A549 (cell line): ENCODE results near the gene KLRC3. TPM values are rescaled to one million over a fixed set of nuclear protein-coding genes. Genes with fewer than 3 reads are reported as not detected.
"Not testable (repeated sequence)": the region's sequence is repeated elsewhere in the genome, so short reads cannot be mapped to it uniquely, and the experiment has no call there.

Experiments used
- ATAC-seq, 2 experiments: fragments of 200-7000 bp in 1 of 2; fragments of >200 bp in 1 of 2; cut with Nextera tagmentation in 1 of 2; cut with Tn5 transposase in 1 of 2; 3 replicates each; pipeline versions ENCODE4 v1.8.0 to v1.9.1; 2018 to 2020; ENCODE audit warnings: mild to moderate bottlenecking in 1 of 2, moderate library complexity in 1 of 2
- CTCF ChIA-PET: fragments of 300-600 bp; sonication (Branson Sonifier 250); formaldehyde crosslinking; extraction: SDS; loops from one replicate; lab custom pipeline; 2021; ENCODE audit warnings: antibody characterized with exemption, inconsistent platforms; lab: Yijun Ruan, JAX
- POLR2A ChIA-PET: fragments of 350-600 bp; formaldehyde crosslinking; extraction: SDS; loops from one replicate; lab custom pipeline; 2021; ENCODE audit warnings: antibody characterized with exemption, inconsistent platforms; lab: Yijun Ruan, JAX
- DNase-seq, 2 experiments: peaks; one replicate each; pipeline versions ENCODE4 v3.0.0 to v3.0.0-alpha.2; 2011 to 2016; ENCODE audit warnings: low read depth in 1 of 2, low spot score in 1 of 2
- FAIRE-seq: peaks from 2 replicates; lab custom pipeline; 2011; peaks lifted over from hg19 to GRCh38; lab: Jason Lieb, UNC
- H3K27ac ChIP-seq, 2 experiments: fragments of >200 bp; sonication (Bioruptor Twin); formaldehyde crosslinking; 3 replicates each; pipeline ENCODE4 v1.5.1; 2016 to 2017
- H3K4me1 ChIP-seq: fragments of >200 bp; sonication (Bioruptor Twin); formaldehyde crosslinking; 3 replicates; pipeline ENCODE4 v1.6.1; 2016
- H3K4me2 ChIP-seq: fragments of >200 bp; sonication (Bioruptor Twin); formaldehyde crosslinking; 3 replicates; pipeline ENCODE4 v1.6.1; 2016
- H3K4me3 ChIP-seq: fragments of >200 bp; sonication (Bioruptor Twin); formaldehyde crosslinking; 3 replicates; pipeline ENCODE4 v1.5.1; 2016
- H3K9me3 ChIP-seq: fragments of >200 bp; sonication (Bioruptor Twin); formaldehyde crosslinking; 3 replicates; pipeline ENCODE4 v1.6.1; 2016
- CBX8 ChIP-seq: fragments of 200-600 bp; sonication (generic); IDR thresholded peaks from 2 replicates; pipeline ENCODE4 v1.6.1; 2016
- CHD2 ChIP-seq: fragments of 150-350 bp; IDR thresholded peaks from 2 replicates; pipeline ENCODE4 v1.6.1; 2014; ENCODE audit warnings: low read length; ENCODE audit not compliant: partially characterized antibody
- EHMT2 ChIP-seq: fragments of 200-600 bp; sonication (generic); IDR thresholded peaks from 2 replicates; pipeline ENCODE4 v1.6.1; 2016; ENCODE audit warnings: antibody characterized with exemption, low read depth, mild to moderate bottlenecking, moderate library complexity
- FOSB ChIP-seq: fragments of 250-450 bp; sonication (Bioruptor Pico); IDR thresholded peaks from 2 replicates; pipeline ENCODE4 v1.5.0; 2020; ENCODE audit warnings: mild to moderate bottlenecking, moderate library complexity
- GATA3 ChIP-seq: IDR thresholded peaks from 2 replicates; pipeline ENCODE4 v1.6.1; 2012; ENCODE audit warnings: borderline replicate concordance
- HDAC2 ChIP-seq: fragments of 200-600 bp; sonication (generic); IDR thresholded peaks from 2 replicates; pipeline ENCODE4 v1.6.1; 2016
- HOXA7 ChIP-seq: fragments of 250-450 bp; sonication (Bioruptor Pico); IDR thresholded peaks from 2 replicates; pipeline ENCODE4 v1.5.0; 2020; ENCODE audit warnings: mild to moderate bottlenecking, moderate library complexity
- HOXB13 ChIP-seq: fragments of 250-450 bp; sonication (Bioruptor Pico); IDR thresholded peaks from 2 replicates; pipeline ENCODE4 v1.5.0; 2020; ENCODE audit warnings: low read depth, mild to moderate bottlenecking, moderate library complexity
- JUNB ChIP-seq: fragments of >200 bp; sonication (Bioruptor Twin); formaldehyde crosslinking; IDR thresholded peaks from 2 replicates; pipeline ENCODE4 v1.6.1; 2016
- KDM5A ChIP-seq: fragments of 200-600 bp; sonication (generic); IDR thresholded peaks from 2 replicates; pipeline ENCODE4 v1.6.1; 2016; ENCODE audit warnings: antibody characterized with exemption, mild to moderate bottlenecking
- MAFK ChIP-seq: fragments of 450-650 bp; IDR thresholded peaks from 2 replicates; pipeline ENCODE4 v1.6.1; 2014; ENCODE audit not compliant: partially characterized antibody
- NPAS2 ChIP-seq: fragments of 250-450 bp; sonication (Bioruptor Pico); IDR thresholded peaks from 2 replicates; pipeline ENCODE4 v1.8.0; 2022; ENCODE audit warnings: mild to moderate bottlenecking, moderate library complexity, borderline replicate concordance
- PHF8 ChIP-seq: fragments of 200-600 bp; sonication (generic); IDR thresholded peaks from 2 replicates; pipeline ENCODE4 v1.6.1; 2016; ENCODE audit warnings: low read depth, mild to moderate bottlenecking, antibody characterized with exemption, moderate library complexity, borderline replicate concordance
- RAD21 ChIP-seq, 2 experiments: fragments of >200 bp in 1 of 2; sonication (Bioruptor Twin) in 1 of 2; formaldehyde crosslinking in 1 of 2; IDR thresholded peaks in 1 of 2; conservative IDR thresholded peaks in 1 of 2; 2 replicates in 1 of 2; 3 replicates in 1 of 2; pipeline ENCODE4 v1.6.1; 2012 to 2018; ENCODE audit warnings: inconsistent platforms in 1 of 2
- RARB ChIP-seq: fragments of 250-450 bp; sonication (Bioruptor Pico); IDR thresholded peaks from 2 replicates; pipeline ENCODE4 v1.8.0; 2021; ENCODE audit warnings: mild to moderate bottlenecking, moderate library complexity
- RCOR1 ChIP-seq: fragments of 150-350 bp; IDR thresholded peaks from 2 replicates; pipeline ENCODE4 v1.6.1; 2014; ENCODE audit warnings: antibody characterized with exemption, low read length, low read depth
- RNF2 ChIP-seq: fragments of 200-600 bp; sonication (generic); IDR thresholded peaks from 2 replicates; pipeline ENCODE4 v1.6.1; 2016; ENCODE audit warnings: low read depth, mild to moderate bottlenecking, antibody characterized with exemption, moderate library complexity, borderline replicate concordance
- SMC3 ChIP-seq: fragments of >200 bp; sonication (Bioruptor Twin); formaldehyde crosslinking; IDR thresholded peaks from 3 replicates; pipeline ENCODE4 v1.6.1; 2018; ENCODE audit warnings: inconsistent platforms
- SREBF2 ChIP-seq: fragments of 450-650 bp; IDR thresholded peaks from 2 replicates; pipeline ENCODE4 v1.6.1; 2014; ENCODE audit warnings: mild to moderate bottlenecking, moderate library complexity
- TFCP2L1 ChIP-seq: fragments of 250-450 bp; sonication (Bioruptor Pico); IDR thresholded peaks from 2 replicates; pipeline ENCODE4 v1.5.0; 2021; ENCODE audit warnings: mild to moderate bottlenecking
- TP53 ChIP-seq: fragments of 250-450 bp; sonication (Bioruptor Pico); IDR thresholded peaks from 2 replicates; pipeline ENCODE4 v1.5.0; 2021; ENCODE audit warnings: mild to moderate bottlenecking, moderate library complexity
- ZC3H11A ChIP-seq: fragments of 450-650 bp; IDR thresholded peaks from 2 replicates; pipeline ENCODE4 v1.6.1; 2014; ENCODE audit warnings: antibody characterized with exemption, mild to moderate bottlenecking
- ZFP36 ChIP-seq: fragments of 450-650 bp; IDR thresholded peaks from 2 replicates; pipeline ENCODE4 v1.6.1; 2014; ENCODE audit warnings: borderline replicate concordance; ENCODE audit not compliant: partially characterized antibody
- ZNF302 ChIP-seq: fragments of 250-450 bp; sonication (Bioruptor Pico); IDR thresholded peaks from 2 replicates; pipeline ENCODE4 v1.9.0; 2021; ENCODE audit warnings: inconsistent platforms, mild to moderate bottlenecking, moderate library complexity
- WGBS: methylation state at CpG from one replicate; pipeline ENCODE4 v1.1.6; 2017; ENCODE audit errors: missing lambda C conversion rate; 5-methylcytosine and 5-hydroxymethylcytosine counted together
- polyA plus RNA-seq, 4 experiments: library from polyadenylated mRNA; depleted of rRNA in 3 of 4; stranded (reverse); fragments of >200 nt; fragmentation: RNase III in 1 of 4; extraction: RNeasy Plus Mini Kit Qiagen cat#74134 plus additional on column Dnase treatment in 1 of 4; gene quantifications; 2 replicates in 3 of 4; 3 replicates in 1 of 4; pipeline ENCODE4 v1.2.3, GENCODE V29; 2011 to 2017
- TF ChIP-seq, protein P1 (sequence below): fragments of >200 bp; sonication (Bioruptor Twin); formaldehyde crosslinking; IDR thresholded peaks from 3 replicates; pipeline ENCODE4 v1.6.1; 2016
- TF ChIP-seq, protein P2 (sequence below): IDR thresholded peaks from 2 replicates; pipeline ENCODE4 v1.6.1; 2012
- TF ChIP-seq, protein P3 (sequence below): fragments of 250-450 bp; sonication (Bioruptor Pico); IDR thresholded peaks from 2 replicates; pipeline ENCODE4 v1.5.0; 2020; ENCODE audit warnings: low read depth, mild to moderate bottlenecking, moderate library complexity
- TF ChIP-seq, protein P4 (sequence below): fragments of 450-650 bp; IDR thresholded peaks from 2 replicates; pipeline ENCODE4 v1.6.1; 2014; ENCODE audit warnings: antibody characterized with exemption
- TF ChIP-seq, protein P5 (sequence below): fragments of 150-350 bp; IDR thresholded peaks from 2 replicates; pipeline ENCODE4 v1.6.1; 2014; ENCODE audit warnings: low read depth, mild to moderate bottlenecking, low read length

Gene KLRC3
- polyA plus RNA-seq, 2 of the 4 experiments (the other 2 are of a cell fraction) = 0.10 TPM; not detected in 1

DNA sequence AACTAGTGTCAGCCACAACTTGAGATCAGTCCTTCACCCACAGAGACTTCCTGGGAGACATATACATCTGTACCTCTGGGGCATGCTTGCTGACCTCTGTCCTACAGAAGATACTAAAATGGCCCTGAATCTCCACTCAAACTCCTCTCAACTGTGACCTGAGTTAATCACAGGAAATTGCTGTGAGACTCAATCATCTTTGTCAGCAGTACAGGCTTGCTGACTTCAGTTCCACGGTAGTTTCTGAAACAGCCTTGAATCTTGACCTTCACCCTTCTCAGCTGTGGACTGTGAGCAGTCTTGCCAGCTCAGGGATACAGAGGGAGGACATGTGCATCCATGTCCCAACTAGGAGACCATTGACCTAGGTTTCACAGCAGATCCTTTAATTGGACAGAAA is 34.1 kb upstream of the KLRC3 start (continued):
- TF ChIP-seq TFCP2L1 (CRISPR knock-in tag) = no peak
- no peak for TF ChIP-seq RCOR1

DNA sequence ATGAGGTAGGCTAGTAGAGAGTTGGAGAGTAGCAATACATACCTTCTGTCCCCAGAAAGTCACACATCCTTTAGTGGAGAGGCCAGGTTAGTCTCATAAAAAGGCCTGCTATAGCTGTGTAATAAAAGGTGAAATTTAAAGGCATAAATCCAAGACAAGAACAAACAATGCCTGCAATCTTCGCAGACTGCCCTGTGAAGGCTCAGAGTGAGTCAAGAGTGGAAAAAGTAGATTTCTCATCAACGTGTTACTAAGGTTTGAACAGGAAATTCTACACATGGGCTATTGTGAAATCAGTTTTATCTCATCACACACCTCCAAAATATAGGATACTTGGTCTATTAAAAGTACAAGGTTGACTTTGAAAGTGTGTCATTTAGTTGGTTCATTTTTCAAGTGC is 32.8 kb upstream of the KLRC3 start, which contains the start of gene KLRC1:
KLRC1 (minus strand) TSS at position 222 of the 400 bp plus-strand sequence. CDS start 2,221 bp downstream, outside the sequence.
- TF ChIP-seq, protein P1, sequence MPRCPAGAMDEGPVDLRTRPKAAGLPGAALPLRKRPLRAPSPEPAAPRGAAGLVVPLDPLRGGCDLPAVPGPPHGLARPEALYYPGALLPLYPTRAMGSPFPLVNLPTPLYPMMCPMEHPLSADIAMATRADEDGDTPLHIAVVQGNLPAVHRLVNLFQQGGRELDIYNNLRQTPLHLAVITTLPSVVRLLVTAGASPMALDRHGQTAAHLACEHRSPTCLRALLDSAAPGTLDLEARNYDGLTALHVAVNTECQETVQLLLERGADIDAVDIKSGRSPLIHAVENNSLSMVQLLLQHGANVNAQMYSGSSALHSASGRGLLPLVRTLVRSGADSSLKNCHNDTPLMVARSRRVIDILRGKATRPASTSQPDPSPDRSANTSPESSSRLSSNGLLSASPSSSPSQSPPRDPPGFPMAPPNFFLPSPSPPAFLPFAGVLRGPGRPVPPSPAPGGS = no peak
- TF ChIP-seq NPAS2 (CRISPR knock-in tag) = no peak
- no peak for TF ChIP-seq HDAC2
- TF ChIP-seq, protein P2, sequence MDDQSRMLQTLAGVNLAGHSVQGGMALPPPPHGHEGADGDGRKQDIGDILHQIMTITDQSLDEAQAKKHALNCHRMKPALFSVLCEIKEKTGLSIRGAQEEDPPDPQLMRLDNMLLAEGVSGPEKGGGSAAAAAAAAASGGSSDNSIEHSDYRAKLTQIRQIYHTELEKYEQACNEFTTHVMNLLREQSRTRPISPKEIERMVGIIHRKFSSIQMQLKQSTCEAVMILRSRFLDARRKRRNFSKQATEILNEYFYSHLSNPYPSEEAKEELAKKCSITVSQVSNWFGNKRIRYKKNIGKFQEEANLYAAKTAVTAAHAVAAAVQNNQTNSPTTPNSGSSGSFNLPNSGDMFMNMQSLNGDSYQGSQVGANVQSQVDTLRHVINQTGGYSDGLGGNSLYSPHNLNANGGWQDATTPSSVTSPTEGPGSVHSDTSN = no peak
- TF ChIP-seq CBX8 = no peak
- no peak for TF ChIP-seq CHD2
- no peak for TF ChIP-seq GATA3
- TF ChIP-seq, protein P3, sequence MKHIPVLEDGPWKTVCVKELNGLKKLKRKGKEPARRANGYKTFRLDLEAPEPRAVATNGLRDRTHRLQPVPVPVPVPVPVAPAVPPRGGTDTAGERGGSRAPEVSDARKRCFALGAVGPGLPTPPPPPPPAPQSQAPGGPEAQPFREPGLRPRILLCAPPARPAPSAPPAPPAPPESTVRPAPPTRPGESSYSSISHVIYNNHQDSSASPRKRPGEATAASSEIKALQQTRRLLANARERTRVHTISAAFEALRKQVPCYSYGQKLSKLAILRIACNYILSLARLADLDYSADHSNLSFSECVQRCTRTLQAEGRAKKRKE (CRISPR knock-in tag) = no peak
- TF ChIP-seq EHMT2 = no peak
- no peak for TF ChIP-seq SREBF2
- TF ChIP-seq KDM5A = no peak
- TF ChIP-seq, protein P4, sequence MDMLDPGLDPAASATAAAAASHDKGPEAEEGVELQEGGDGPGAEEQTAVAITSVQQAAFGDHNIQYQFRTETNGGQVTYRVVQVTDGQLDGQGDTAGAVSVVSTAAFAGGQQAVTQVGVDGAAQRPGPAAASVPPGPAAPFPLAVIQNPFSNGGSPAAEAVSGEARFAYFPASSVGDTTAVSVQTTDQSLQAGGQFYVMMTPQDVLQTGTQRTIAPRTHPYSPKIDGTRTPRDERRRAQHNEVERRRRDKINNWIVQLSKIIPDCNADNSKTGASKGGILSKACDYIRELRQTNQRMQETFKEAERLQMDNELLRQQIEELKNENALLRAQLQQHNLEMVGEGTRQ = no peak
- TF ChIP-seq SMC3 = no peak
- TF ChIP-seq HOXB13 (CRISPR knock-in tag) = no peak
- TF ChIP-seq HOXA7 = no peak
- TF ChIP-seq TP53 (CRISPR knock-in tag) = no peak
- no peak for TF ChIP-seq RARB (CRISPR knock-in tag)
- no peak for TF ChIP-seq ZFP36
- no peak for TF ChIP-seq FOSB (CRISPR knock-in tag)
- no peak for TF ChIP-seq MAFK
- 21% methylated on average over 2 of the region's 2 CpGs for WGBS
- CTCF ChIA-PET = no interaction called here
- FAIRE-seq (peak; percentile 23), ATAC-seq (no peak), DNase-seq (no peak)
- H3K4me2 ChIP-seq = no peak within 1 kb of the TSS
- POLR2A ChIA-PET = no interaction called here
- H3K4me3 ChIP-seq = no peak within 1 kb of the TSS
- H3K9me3 ChIP-seq = peaks cover 19% of the 10 kb centered on the region; the same call in 2 of the 3 replicates
- H3K27ac ChIP-seq = no peak within 1 kb of the TSS
- no peaks in the 10 kb centered on the region for H3K4me1 ChIP-seq

DNA sequence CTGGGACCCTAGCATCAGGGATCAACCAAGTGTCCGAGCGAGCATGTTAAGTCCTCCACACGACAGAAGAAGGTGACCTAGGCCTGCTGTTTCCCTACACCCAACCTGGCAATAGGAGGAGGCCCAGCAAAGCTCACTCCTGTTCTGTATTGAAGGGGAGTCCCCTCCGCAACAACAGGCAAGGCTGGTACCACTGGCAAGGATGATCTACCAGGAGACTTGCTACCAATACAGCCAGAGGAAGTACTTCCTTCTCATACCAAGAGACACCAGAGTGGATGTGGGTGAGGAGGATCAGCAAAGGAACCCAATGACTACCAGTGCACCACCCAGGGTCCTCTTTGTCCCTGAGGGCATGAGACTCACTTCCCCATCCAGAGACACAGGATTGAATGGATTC is 27.8 kb upstream of the KLRC3 start:
- H3K9me3 ChIP-seq = no peaks in the 10 kb centered on the region
- POLR2A ChIA-PET = no interaction called here
- no peak for ATAC-seq
- 82% methylated on average over 3 of the region's 4 CpGs for WGBS
- no peak overlapping the region for H3K27ac ChIP-seq
- no peak for DNase-seq
- FAIRE-seq = no peak
- H3K4me1 ChIP-seq = no peaks in the 10 kb centered on the region
- no peak overlapping the region for H3K4me3 ChIP-seq
- TF ChIP-seq RAD21 (conservative IDR thresholded peaks at IDR 0.05 in 1 of 2, IDR thresholded peaks at IDR 0.05 in 1 of 2) (no peak), RNF2 (no peak), ZNF302 (CRISPR knock-in tag) (no peak), JUNB (no peak), ZC3H11A (no peak), PHF8 (no peak)
- TF ChIP-seq, protein P5, sequence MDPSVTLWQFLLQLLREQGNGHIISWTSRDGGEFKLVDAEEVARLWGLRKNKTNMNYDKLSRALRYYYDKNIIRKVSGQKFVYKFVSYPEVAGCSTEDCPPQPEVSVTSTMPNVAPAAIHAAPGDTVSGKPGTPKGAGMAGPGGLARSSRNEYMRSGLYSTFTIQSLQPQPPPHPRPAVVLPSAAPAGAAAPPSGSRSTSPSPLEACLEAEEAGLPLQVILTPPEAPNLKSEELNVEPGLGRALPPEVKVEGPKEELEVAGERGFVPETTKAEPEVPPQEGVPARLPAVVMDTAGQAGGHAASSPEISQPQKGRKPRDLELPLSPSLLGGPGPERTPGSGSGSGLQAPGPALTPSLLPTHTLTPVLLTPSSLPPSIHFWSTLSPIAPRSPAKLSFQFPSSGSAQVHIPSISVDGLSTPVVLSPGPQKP = no peak
- CTCF ChIA-PET = no interaction called here
- no peak overlapping the region for H3K4me2 ChIP-seq

DNA sequence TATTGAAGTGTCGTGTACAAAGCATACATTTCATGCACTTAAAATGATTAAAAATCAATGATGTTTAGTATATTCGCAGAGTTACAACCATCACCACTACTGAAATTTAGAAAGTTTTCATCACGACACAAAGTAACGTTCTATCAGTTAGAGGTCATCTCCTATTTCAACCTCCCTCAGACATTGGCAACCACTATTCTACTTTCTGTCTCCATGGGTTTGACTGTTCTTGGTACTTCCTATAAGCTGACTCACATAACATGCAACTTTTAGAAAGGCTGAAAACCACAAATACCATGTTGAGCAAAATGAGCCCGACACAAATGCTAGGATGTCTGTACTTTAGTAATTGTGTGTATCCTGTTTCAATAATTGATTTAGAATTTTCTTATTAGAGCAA is 25.7 kb upstream of the KLRC3 start:
- ATAC-seq, DNase-seq, H3K4me1 ChIP-seq, POLR2A ChIA-PET, CTCF ChIA-PET, H3K9me3 ChIP-seq, H3K4me3 ChIP-seq, H3K27ac ChIP-seq, H3K4me2 ChIP-seq, FAIRE-seq: not testable (repeated sequence)
- 88% methylated on average over 5 of the region's 5 CpGs for WGBS
